SU-DHL-6 (cell line): ENCODE data around the gene GHRHR.

Source experiments
- H2AFZ ChIP-seq: fragments of 200-600 bp; sonication (generic); 2 replicates; pipeline ENCODE4 v1.6.1; 2014; ENCODE audit warnings: low read depth, mild to moderate bottlenecking, moderate library complexity, mixed read lengths, antibody characterized with exemption, low read length; ENCODE audit not compliant: severe bottlenecking
- H3F3A ChIP-seq: fragments of 200-600 bp; shearing (Covaris generic); 2 replicates; pipeline ENCODE4 v1.6.0; 2016; ENCODE audit warnings: antibody characterized with exemption, mild to moderate bottlenecking; ENCODE audit not compliant: insufficient read depth
- H3K27ac ChIP-seq: fragments of 200-600 bp; sonication (generic); 2 replicates; pipeline ENCODE4 v1.5.1; 2016; ENCODE audit warnings: low read depth, mild to moderate bottlenecking, low read length, moderate library complexity, mixed read lengths
- H3K27me3 ChIP-seq: fragments of 200-600 bp; sonication (generic), shearing (Covaris generic); 2 replicates; pipeline ENCODE4 v1.6.0; 2014; ENCODE audit warnings: mild to moderate bottlenecking, low read length
- H3K36me3 ChIP-seq: fragments of 200-600 bp; sonication (generic); 2 replicates; pipeline ENCODE4 v1.6.1; 2014; ENCODE audit warnings: mild to moderate bottlenecking, low read length, mixed read lengths
- H3K4me2 ChIP-seq: fragments of 300-600, 200-600 bp; shearing (Covaris generic), sonication (generic); 2 replicates; pipeline ENCODE4 v1.6.0; 2014; ENCODE audit warnings: low read length, low read depth, mild to moderate bottlenecking; ENCODE audit not compliant: poor library complexity, severe bottlenecking
- H3K4me3 ChIP-seq: fragments of 200-600 bp; sonication (generic); 2 replicates; pipeline ENCODE4 v1.5.1; 2014; ENCODE audit warnings: antibody characterized with exemption, low read length, mild to moderate bottlenecking, mixed read lengths; ENCODE audit not compliant: insufficient read depth, poor library complexity, severe bottlenecking
- H3K79me2 ChIP-seq: fragments of 200-600 bp; sonication (generic); 2 replicates; pipeline ENCODE4 v1.6.1; 2014; ENCODE audit warnings: mild to moderate bottlenecking, low read length, moderate library complexity; ENCODE audit not compliant: insufficient read depth
- H3K9ac ChIP-seq: fragments of 200-600 bp; sonication (generic); 2 replicates; pipeline ENCODE4 v1.7.0; 2014; ENCODE audit warnings: mild to moderate bottlenecking, low read length
- H3K9me2 ChIP-seq: fragments of 200-600 bp; sonication (generic); replicated peaks from 2 replicates; pipeline ENCODE4 v1.6.1; 2014; ENCODE audit warnings: low read length; ENCODE audit not compliant: insufficient read depth
- H3K9me3 ChIP-seq: fragments of 200-600 bp; sonication (generic); 2 replicates; pipeline ENCODE4 v1.6.1; 2014; ENCODE audit warnings: low read length, mixed read lengths; ENCODE audit not compliant: insufficient read depth
- H4K20me1 ChIP-seq: fragments of 200-600 bp; sonication (generic); 2 replicates; pipeline ENCODE4 v1.6.1; 2014; ENCODE audit warnings: low read depth, mild to moderate bottlenecking, antibody characterized with exemption, low read length, moderate library complexity, mixed read lengths
- CTCF ChIP-seq: fragments of 200-600 bp; sonication (generic); IDR thresholded peaks from one replicate; pipeline ENCODE4 v1.5.1; 2017; ENCODE audit warnings: antibody characterized with exemption, mild to moderate bottlenecking, low read length, moderate library complexity; ENCODE audit not compliant: insufficient read depth, poor library complexity, severe bottlenecking
- EZH2phosphoT487 ChIP-seq: fragments of 200-600 bp; sonication (generic), shearing (Covaris generic); conservative IDR thresholded peaks from 2 replicates; pipeline ENCODE4 v1.6.1; 2018; ENCODE audit warnings: mild to moderate bottlenecking, antibody characterized with exemption, low read length, moderate library complexity, mixed read lengths

Gene GHRHR

DNA sequence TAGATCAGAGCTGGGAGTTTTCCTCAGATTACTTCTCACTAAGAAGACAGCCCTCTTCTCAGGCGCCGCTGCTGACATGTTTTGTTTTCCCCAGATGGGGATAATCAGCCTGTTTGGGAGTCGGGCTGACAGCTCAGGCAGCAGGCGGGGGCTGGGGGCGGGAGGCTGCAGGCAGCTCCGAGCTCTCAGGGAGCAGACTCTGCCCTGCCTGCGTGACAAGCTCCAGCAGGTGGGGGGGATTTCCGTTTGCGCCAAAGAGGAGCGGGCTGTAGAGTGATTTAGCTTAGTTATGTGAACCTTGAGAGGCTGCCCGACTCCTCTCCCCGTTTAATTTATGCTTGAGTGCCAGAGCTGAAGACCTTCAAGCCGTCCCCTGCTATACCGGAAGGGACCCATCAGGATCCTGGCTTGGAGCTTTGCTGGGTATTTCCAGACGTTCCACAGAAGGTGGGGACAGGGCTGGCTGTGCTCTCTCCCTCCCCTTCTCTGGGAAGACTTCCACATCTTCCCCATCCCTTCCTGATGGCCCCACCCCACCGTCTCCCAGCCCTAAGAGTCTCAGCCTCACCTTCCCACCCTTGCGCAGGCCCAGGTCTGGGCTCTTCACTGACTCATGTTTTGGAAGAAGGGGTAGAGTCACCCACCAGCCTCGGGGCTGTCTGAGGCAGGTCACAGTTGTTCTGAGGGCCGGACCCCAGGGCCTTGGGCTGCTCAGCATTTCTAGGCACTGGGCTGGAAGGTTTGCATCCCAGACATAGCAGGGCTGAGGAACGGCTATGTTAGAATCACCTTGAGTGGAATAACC is 63.6 kb downstream of the GHRHR start:
- no peaks in the 10 kb centered on the region for H3F3A ChIP-seq
- no peak overlapping the region for H3K9ac ChIP-seq
- H3K9me2 ChIP-seq: no peaks in the 10 kb centered on the region
- no peak overlapping the region for H2AFZ ChIP-seq
- H4K20me1 ChIP-seq: no peaks in the 10 kb centered on the region
- no peaks in the 10 kb centered on the region for H3K79me2 ChIP-seq
- H3K27me3 ChIP-seq: no peaks in the 10 kb centered on the region
- TF ChIP-seq EZH2phosphoT487 (no peak), CTCF (no peak)
- H3K9me3 ChIP-seq: no peaks in the 10 kb centered on the region
- no peak overlapping the region for H3K27ac ChIP-seq
- no peak overlapping the region for H3K4me2 ChIP-seq
- H3K36me3 ChIP-seq: no peaks in the 10 kb centered on the region
- no peak overlapping the region for H3K4me3 ChIP-seq

- Histone ChIP-seq H3K9me3 (no peaks in the 10 kb centered on the region), H4K20me1 (no peaks in the 10 kb centered on the region), H3K4me2 (no peak overlapping the region), H3K79me2 (no peaks in the 10 kb centered on the region), H3K9me2 (no peaks in the 10 kb centered on the region), H3K27ac (no peak overlapping the region), H3K36me3 (no peaks in the 10 kb centered on the region), H3K4me3 (no peak overlapping the region), H2AFZ (no peak overlapping the region), H3F3A (no peaks in the 10 kb centered on the region), H3K9ac (no peak overlapping the region), H3K27me3 (no peaks in the 10 kb centered on the region)
- no peak for TF ChIP-seq EZH2phosphoT487
- TF ChIP-seq CTCF: no peak
Measured at GRCh38 chr7:31028006-31028405, 64.3 kb downstream of the GHRHR start.

- H3K79me2 ChIP-seq: no peaks in the 10 kb centered on the region
- no peaks in the 10 kb centered on the region for H3K9me3 ChIP-seq
- no peaks in the 10 kb centered on the region for H3F3A ChIP-seq
- no peaks in the 10 kb centered on the region for H3K9me2 ChIP-seq
- H3K4me2 ChIP-seq: no peak overlapping the region
- H3K27ac ChIP-seq: no peak overlapping the region
- H3K9ac ChIP-seq: no peak overlapping the region
- H4K20me1 ChIP-seq: no peaks in the 10 kb centered on the region
- H2AFZ ChIP-seq: no peak overlapping the region
- H3K4me3 ChIP-seq: no peak overlapping the region
- TF ChIP-seq EZH2phosphoT487 (no peak), CTCF (no peak)
- no peaks in the 10 kb centered on the region for H3K36me3 ChIP-seq
- no peaks in the 10 kb centered on the region for H3K27me3 ChIP-seq
Measured at GRCh38 chr7:31028417-31028992, 64.8 kb downstream of the GHRHR start.
